Activated naive CD8-positive, alpha-beta T cell treated with anti-CD3 and anti-CD28 coated beads for 36 hours (primary cell): ENCODE results near the gene DOCK1. TPM values are rescaled to one million over a fixed set of nuclear protein-coding genes. Genes with fewer than 3 reads are reported as not detected.

Source experiments
- DNase-seq: peaks from one replicate; pipeline ENCODE4 v3.0.0; 2021
- H3K27ac Mint-ChIP-seq: one replicate; pipeline ENCODE4 v1.8.0; 2022; ENCODE audit warnings: mild to moderate bottlenecking, moderate library complexity, mixed read lengths
- H3K27me3 Mint-ChIP-seq: one replicate; pipeline ENCODE4 v1.8.0; 2022; ENCODE audit warnings: mild to moderate bottlenecking, mixed read lengths
- H3K36me3 Mint-ChIP-seq: one replicate; pipeline ENCODE4 v1.8.0; 2021; ENCODE audit warnings: mild to moderate bottlenecking, mixed read lengths
- H3K4me1 Mint-ChIP-seq: one replicate; pipeline ENCODE4 v1.8.0; 2021; ENCODE audit warnings: mixed read lengths
- H3K4me3 Mint-ChIP-seq: one replicate; pipeline ENCODE4 v1.8.0; 2022; ENCODE audit warnings: mild to moderate bottlenecking, moderate library complexity, mixed read lengths
- H3K9me3 Mint-ChIP-seq: one replicate; pipeline ENCODE4 v1.8.0; 2022; ENCODE audit warnings: mixed read lengths
- total RNA-seq, 2 experiments: library from RNA; stranded (reverse); gene quantifications; one replicate each; pipeline ENCODE4 v1.2.3, GENCODE V29; 2021

Gene DOCK1
- total RNA-seq, 2 experiments from 2014 or later, result 0.76 to 0.95 TPM

GRCh38 chr10:127374074-127374680 is 468.9 kb downstream of the DOCK1 start:
- no peaks in the 10 kb centered on the region for H3K9me3 Mint-ChIP-seq
- H3K4me1 Mint-ChIP-seq, result no peaks in the 10 kb centered on the region
- DNase-seq, result no peak
- H3K4me3 Mint-ChIP-seq, result no peak overlapping the region
- no peaks in the 10 kb centered on the region for H3K36me3 Mint-ChIP-seq
- H3K27me3 Mint-ChIP-seq, result peaks cover 4% of the 10 kb centered on the region
- H3K27ac Mint-ChIP-seq, result no peak overlapping the region

- DNase-seq, result no peak
- H3K27me3 Mint-ChIP-seq, result peaks cover 4% of the 10 kb centered on the region
- no peaks in the 10 kb centered on the region for H3K36me3 Mint-ChIP-seq
- H3K27ac Mint-ChIP-seq, result no peak overlapping the region
- no peak overlapping the region for H3K4me3 Mint-ChIP-seq
- no peaks in the 10 kb centered on the region for H3K4me1 Mint-ChIP-seq
- H3K9me3 Mint-ChIP-seq, result no peaks in the 10 kb centered on the region
Observed at GRCh38 chr10:127374901-127375300, 469.7 kb downstream of the DOCK1 start.

GRCh38 chr10:127375461-127375860 is 470.2 kb downstream of the DOCK1 start:
- Mint-ChIP-seq H3K9me3 (no peaks in the 10 kb centered on the region), H3K4me1 (no peaks in the 10 kb centered on the region), H3K27me3 (peaks cover 4% of the 10 kb centered on the region), H3K4me3 (no peak overlapping the region), H3K36me3 (no peaks in the 10 kb centered on the region), H3K27ac (no peak overlapping the region)
- DNase-seq, result no peak

GRCh38 chr10:127376071-127376470 is 470.8 kb downstream of the DOCK1 start:
- no peaks in the 10 kb centered on the region for H3K9me3 Mint-ChIP-seq

GRCh38 chr10:127378628-127379027 is 473.4 kb downstream of the DOCK1 start:
- no peaks in the 10 kb centered on the region for H3K4me1 Mint-ChIP-seq
- no peak overlapping the region for H3K27ac Mint-ChIP-seq
- DNase-seq, result no peak

More at GRCh38 chr10:127376071-127376470, 470.8 kb downstream of the DOCK1 start:
- Mint-ChIP-seq H3K27me3 (peaks cover 4% of the 10 kb centered on the region), H3K27ac (no peak overlapping the region), H3K4me1 (no peaks in the 10 kb centered on the region), H3K4me3 (no peak overlapping the region), H3K36me3 (no peaks in the 10 kb centered on the region)
- DNase-seq, result no peak

GRCh38 chr10:127384532-127384931 is 479.3 kb downstream of the DOCK1 start:
- H3K27ac Mint-ChIP-seq, result no peak overlapping the region
- H3K27me3 Mint-ChIP-seq, result no peaks in the 10 kb centered on the region
- H3K9me3 Mint-ChIP-seq, result no peaks in the 10 kb centered on the region
- H3K4me1 Mint-ChIP-seq, result no peaks in the 10 kb centered on the region
- no peak overlapping the region for H3K4me3 Mint-ChIP-seq
- no peak for DNase-seq
- H3K36me3 Mint-ChIP-seq, result no peaks in the 10 kb centered on the region

More at GRCh38 chr10:127378628-127379027, 473.4 kb downstream of the DOCK1 start:
- Mint-ChIP-seq H3K9me3 (no peaks in the 10 kb centered on the region), H3K4me3 (no peak overlapping the region), H3K27me3 (peaks cover 4% of the 10 kb centered on the region), H3K36me3 (no peaks in the 10 kb centered on the region)

GRCh38 chr10:127385066-127385465 is 479.8 kb downstream of the DOCK1 start:
- H3K27me3 Mint-ChIP-seq, result no peaks in the 10 kb centered on the region
- no peak overlapping the region for H3K27ac Mint-ChIP-seq
- no peak overlapping the region for H3K4me3 Mint-ChIP-seq
- no peaks in the 10 kb centered on the region for H3K9me3 Mint-ChIP-seq
- DNase-seq, result no peak
- H3K36me3 Mint-ChIP-seq, result no peaks in the 10 kb centered on the region
- H3K4me1 Mint-ChIP-seq, result no peaks in the 10 kb centered on the region

- H3K4me3 Mint-ChIP-seq, result no peak overlapping the region
- no peaks in the 10 kb centered on the region for H3K4me1 Mint-ChIP-seq
- no peaks in the 10 kb centered on the region for H3K9me3 Mint-ChIP-seq
- no peaks in the 10 kb centered on the region for H3K36me3 Mint-ChIP-seq
- no peak overlapping the region for H3K27ac Mint-ChIP-seq
- H3K27me3 Mint-ChIP-seq, result no peaks in the 10 kb centered on the region
- DNase-seq, result no peak
Observed at GRCh38 chr10:127386606-127387327, 481.5 kb downstream of the DOCK1 start.

GRCh38 chr10:127391875-127392274 is 486.6 kb downstream of the DOCK1 start:
- Mint-ChIP-seq H3K27me3 (no peaks in the 10 kb centered on the region), H3K4me1 (no peaks in the 10 kb centered on the region), H3K27ac (no peak overlapping the region), H3K36me3 (no peaks in the 10 kb centered on the region), H3K4me3 (no peak overlapping the region), H3K9me3 (no peaks in the 10 kb centered on the region)
- DNase-seq, result no peak

- no peak for DNase-seq
- no peaks in the 10 kb centered on the region for H3K36me3 Mint-ChIP-seq
- no peaks in the 10 kb centered on the region for H3K4me1 Mint-ChIP-seq
- H3K4me3 Mint-ChIP-seq, result no peak overlapping the region
- H3K9me3 Mint-ChIP-seq, result no peaks in the 10 kb centered on the region
- no peaks in the 10 kb centered on the region for H3K27me3 Mint-ChIP-seq
- no peak overlapping the region for H3K27ac Mint-ChIP-seq
Observed at GRCh38 chr10:127392351-127393235, 487.4 kb downstream of the DOCK1 start.

- H3K9me3 Mint-ChIP-seq, result peaks cover 3% of the 10 kb centered on the region
- no peaks in the 10 kb centered on the region for H3K36me3 Mint-ChIP-seq
- no peak for DNase-seq
- no peak overlapping the region for H3K4me3 Mint-ChIP-seq
- no peaks in the 10 kb centered on the region for H3K4me1 Mint-ChIP-seq
- H3K27ac Mint-ChIP-seq, result no peak overlapping the region
- H3K27me3 Mint-ChIP-seq, result no peaks in the 10 kb centered on the region
Observed at GRCh38 chr10:127398140-127398970, 493.1 kb downstream of the DOCK1 start.

- no peaks in the 10 kb centered on the region for H3K36me3 Mint-ChIP-seq
- no peaks in the 10 kb centered on the region for H3K4me1 Mint-ChIP-seq
- no peak for DNase-seq
- H3K9me3 Mint-ChIP-seq, result peaks cover 3% of the 10 kb centered on the region
- no peak overlapping the region for H3K27ac Mint-ChIP-seq
- no peak overlapping the region for H3K4me3 Mint-ChIP-seq
- no peaks in the 10 kb centered on the region for H3K27me3 Mint-ChIP-seq
Observed at GRCh38 chr10:127398971-127399365, 493.7 kb downstream of the DOCK1 start.

- no peak for DNase-seq
- no peak overlapping the region for H3K4me3 Mint-ChIP-seq
- H3K9me3 Mint-ChIP-seq, result peaks cover 3% of the 10 kb centered on the region
- H3K27ac Mint-ChIP-seq, result no peak overlapping the region
- H3K4me1 Mint-ChIP-seq, result no peaks in the 10 kb centered on the region
- no peaks in the 10 kb centered on the region for H3K27me3 Mint-ChIP-seq
- no peaks in the 10 kb centered on the region for H3K36me3 Mint-ChIP-seq
Observed at GRCh38 chr10:127399668-127400067, 494.4 kb downstream of the DOCK1 start.

GRCh38 chr10:127400216-127400615 is 495.0 kb downstream of the DOCK1 start:
- no peaks in the 10 kb centered on the region for H3K4me1 Mint-ChIP-seq
- no peak overlapping the region for H3K4me3 Mint-ChIP-seq

More at GRCh38 chr10:127400216-127400615, 495.0 kb downstream of the DOCK1 start:
- Mint-ChIP-seq H3K27ac (no peak overlapping the region), H3K36me3 (no peaks in the 10 kb centered on the region), H3K27me3 (no peaks in the 10 kb centered on the region), H3K9me3 (peaks cover 3% of the 10 kb centered on the region)
- DNase-seq, result no peak
